Mesenchymal stem cell (in vitro differentiated cells and primary cell): ENCODE measurements around the gene UNC93B1.
"Not testable (repeated sequence)": the region's sequence is repeated elsewhere in the genome, so short reads cannot be mapped to it uniquely, and the experiment has no call there.

ENCODE experiments used
- DNase-seq: peaks from one replicate; pipeline ENCODE4 v3.0.0-alpha.2; 2013
- H2AFZ ChIP-seq: one replicate; pipeline ENCODE4 v1.6.1; 2013; ENCODE audit warnings: low read depth, mild to moderate bottlenecking, control low read depth, inconsistent platforms, low read length, moderate library complexity
- H2AK5ac ChIP-seq: 2 replicates; pipeline ENCODE4 v1.6.1; 2013; ENCODE audit warnings: low read length, moderate library complexity, mild to moderate bottlenecking, inconsistent platforms; ENCODE audit not compliant: severe bottlenecking
- H2BK120ac ChIP-seq: one replicate; pipeline ENCODE4 v1.6.1; 2013; ENCODE audit warnings: low read depth, mild to moderate bottlenecking, inconsistent platforms, low read length, moderate library complexity
- H2BK12ac ChIP-seq, 2 experiments: one replicate each; pipeline ENCODE4 v1.6.1; 2013; ENCODE audit warnings: inconsistent platforms in 2 of 2, low read length in 2 of 2, mild to moderate bottlenecking in 2 of 2, moderate library complexity in 2 of 2, control low read depth in 1 of 2
- H2BK15ac ChIP-seq: one replicate; pipeline ENCODE4 v1.6.1; 2013; ENCODE audit warnings: mild to moderate bottlenecking, low read depth, inconsistent platforms; ENCODE audit not compliant: poor library complexity, severe bottlenecking
- H2BK5ac ChIP-seq: 2 replicates; pipeline ENCODE4 v1.6.1; 2013; ENCODE audit warnings: low read depth, mild to moderate bottlenecking, low read length, control low read depth, inconsistent platforms; ENCODE audit not compliant: poor library complexity, severe bottlenecking
- H3K14ac ChIP-seq, 2 experiments: one replicate each; pipeline ENCODE4 v1.6.1; 2013; ENCODE audit warnings: inconsistent platforms in 2 of 2, low read length in 2 of 2, control low read depth in 1 of 2, mild to moderate bottlenecking in 1 of 2, moderate library complexity in 1 of 2
- H3K18ac ChIP-seq, 2 experiments: one replicate each; pipeline ENCODE4 v1.6.1; 2013; ENCODE audit warnings: inconsistent platforms in 2 of 2, low read length in 2 of 2, control low read depth in 1 of 2, low read depth in 1 of 2, mild to moderate bottlenecking in 1 of 2
- H3K23ac ChIP-seq, 2 experiments: one replicate each; pipeline ENCODE4 v1.6.1; 2013; ENCODE audit warnings: inconsistent platforms in 2 of 2, low read length in 2 of 2, mild to moderate bottlenecking in 2 of 2, moderate library complexity in 2 of 2, control low read depth in 1 of 2
- H3K27ac ChIP-seq: 2 replicates; pipeline ENCODE4 v1.5.1; 2013; ENCODE audit warnings: mild to moderate bottlenecking, moderate library complexity, low read length, control low read depth, inconsistent platforms; ENCODE audit not compliant: poor library complexity, severe bottlenecking
- H3K27me3 ChIP-seq, 2 experiments: 2 replicates each; pipeline versions ENCODE4 v1.6.1 to v1.7.0; 2013; ENCODE audit warnings: low read length in 2 of 2, mild to moderate bottlenecking in 2 of 2, moderate library complexity in 2 of 2, control low read depth in 1 of 2, inconsistent platforms in 1 of 2; ENCODE audit not compliant: control insufficient read depth in 1 of 2, insufficient read depth in 1 of 2
- H3K36me3 ChIP-seq, 2 experiments: 2 replicates each; pipeline versions ENCODE4 v1.6.1 to v1.7.0; 2013; ENCODE audit warnings: low read length in 2 of 2, control low read depth in 1 of 2, inconsistent platforms in 1 of 2, low read depth in 1 of 2, mild to moderate bottlenecking in 1 of 2; ENCODE audit not compliant: insufficient read depth in 2 of 2, control insufficient read depth in 1 of 2
- H3K4ac ChIP-seq, 2 experiments: one replicate each; pipeline ENCODE4 v1.6.1; 2013; ENCODE audit warnings: inconsistent platforms in 2 of 2, low read length in 2 of 2, mild to moderate bottlenecking in 2 of 2, moderate library complexity in 2 of 2, control low read depth in 1 of 2, low read depth in 1 of 2
- H3K4me1 ChIP-seq: 2 replicates; pipeline ENCODE4 v1.6.1; 2013; ENCODE audit warnings: low read depth, low read length, control low read depth; ENCODE audit not compliant: control insufficient read depth, insufficient read depth
- H3K4me2 ChIP-seq: 2 replicates; pipeline ENCODE4 v1.6.1; 2013; ENCODE audit warnings: low read length, mild to moderate bottlenecking, inconsistent platforms; ENCODE audit not compliant: poor library complexity, severe bottlenecking
- H3K4me3 ChIP-seq, 2 experiments: 2 replicates each; pipeline versions ENCODE4 v1.5.1 to v1.7.0; 2013; ENCODE audit warnings: low read length in 2 of 2, mild to moderate bottlenecking in 2 of 2, control low read depth in 1 of 2, low read depth in 1 of 2; ENCODE audit not compliant: insufficient read depth in 1 of 2
- H3K79me1 ChIP-seq: replicated peaks from 2 replicates; pipeline ENCODE4 v1.6.1; 2013; ENCODE audit warnings: mild to moderate bottlenecking, control low read depth, low read length, inconsistent platforms; ENCODE audit not compliant: poor library complexity, severe bottlenecking
- H3K9ac ChIP-seq: 2 replicates; pipeline ENCODE4 v1.7.0; 2013; ENCODE audit warnings: mild to moderate bottlenecking, low read length, moderate library complexity
- H3K9me3 ChIP-seq: 2 replicates; pipeline ENCODE4 v1.7.0; 2013; ENCODE audit warnings: mild to moderate bottlenecking, low read length; ENCODE audit not compliant: control insufficient read depth
- H4K8ac ChIP-seq: one replicate; pipeline ENCODE4 v1.6.1; 2013; ENCODE audit warnings: inconsistent platforms, mild to moderate bottlenecking, low read length, moderate library complexity
- H4K91ac ChIP-seq: one replicate; pipeline ENCODE4 v1.6.1; 2013; ENCODE audit warnings: mild to moderate bottlenecking, low read length, inconsistent platforms
- WGBS: methylation state at CpG from one replicate; pipeline ENCODE4 v1.1.7; 2013; ENCODE audit warnings: mixed read lengths; 5-methylcytosine and 5-hydroxymethylcytosine counted together

The UNC93B1 gene

GRCh38 chr11:67993821-67994220, 10.1 kb downstream of the UNC93B1 start:
- H3K4me1 ChIP-seq, H2BK120ac ChIP-seq, H3K79me1 ChIP-seq, H3K9me3 ChIP-seq, H2AK5ac ChIP-seq, H4K91ac ChIP-seq, H2BK5ac ChIP-seq, H3K23ac ChIP-seq, H3K4me3 ChIP-seq, H4K8ac ChIP-seq, H2BK15ac ChIP-seq, H2BK12ac ChIP-seq, H3K27ac ChIP-seq, H3K4ac ChIP-seq, H2AFZ ChIP-seq, H3K4me2 ChIP-seq, H3K27me3 ChIP-seq, H3K18ac ChIP-seq, H3K14ac ChIP-seq, H3K9ac ChIP-seq, DNase-seq: not testable (repeated sequence)
- 47% methylated on average over 12 of the region's 12 CpGs for WGBS
- H3K36me3 ChIP-seq: peaks cover 0 to 20% of the 10 kb centered on the region in 2 experiments

DNA sequence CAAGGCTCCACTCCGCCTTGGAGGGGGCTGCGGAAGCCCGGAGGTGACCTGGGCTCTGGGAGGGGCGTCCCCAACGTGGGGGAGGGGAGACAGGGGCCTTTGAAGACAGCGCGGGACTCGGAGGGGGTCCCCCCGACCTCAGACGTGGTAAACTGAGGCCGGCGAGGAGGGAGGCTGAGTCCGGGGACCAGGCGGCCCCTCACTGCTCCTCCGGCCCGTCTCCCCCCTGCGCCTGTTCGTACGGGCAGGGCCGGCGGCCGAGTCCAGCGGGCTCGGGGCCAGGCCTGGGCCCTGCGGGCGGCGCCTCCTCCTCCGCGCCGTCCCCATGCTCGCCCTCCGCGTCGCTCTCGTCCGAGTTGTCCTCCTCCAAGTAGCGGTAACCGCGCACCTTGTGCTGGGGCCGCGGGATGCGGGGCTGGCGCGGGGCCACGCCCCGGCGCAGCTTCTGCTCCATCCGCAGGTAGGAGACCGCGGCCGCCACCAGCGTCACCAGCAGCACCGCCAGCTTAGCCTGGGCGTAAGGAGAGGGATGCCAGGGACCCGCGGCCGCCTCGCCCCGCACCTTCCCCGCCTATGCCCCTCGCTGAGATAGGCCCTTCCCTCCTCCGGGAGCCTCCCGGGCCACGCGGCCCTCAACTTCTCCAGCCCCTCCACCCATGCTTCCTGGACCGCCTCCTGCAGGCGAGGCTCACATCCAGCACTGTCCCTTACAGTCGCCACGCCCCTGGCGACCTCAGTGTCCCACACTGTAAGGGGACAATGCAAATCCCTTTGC, 12.4 kb downstream of the UNC93B1 start:
- not testable (repeated sequence) for H2BK12ac ChIP-seq, H3K79me1 ChIP-seq, H3K18ac ChIP-seq, H2BK120ac ChIP-seq, H4K8ac ChIP-seq, H2AFZ ChIP-seq, H3K27ac ChIP-seq, H3K36me3 ChIP-seq, H3K4ac ChIP-seq, H3K9ac ChIP-seq, H3K14ac ChIP-seq, H2BK5ac ChIP-seq, H4K91ac ChIP-seq, H3K4me3 ChIP-seq, H2AK5ac ChIP-seq, H2BK15ac ChIP-seq, H3K4me1 ChIP-seq, H3K9me3 ChIP-seq, H3K27me3 ChIP-seq, DNase-seq, H3K23ac ChIP-seq
- H3K4me2 ChIP-seq: peak overlapping the region; percentile 49
- 7% methylated on average over 49 of the region's 70 CpGs for WGBS

GRCh38 chr11:67990546-67991346, 13.2 kb downstream of the UNC93B1 start:
- WGBS: 3% methylated on average over 33 of the region's 58 CpGs
- not testable (repeated sequence) for H3K4me3 ChIP-seq

GRCh38 chr11:67985302-67985701, 18.6 kb downstream of the UNC93B1 start:
- H4K8ac ChIP-seq, H3K9me3 ChIP-seq, H3K14ac ChIP-seq, H2BK120ac ChIP-seq, H2AFZ ChIP-seq, H2AK5ac ChIP-seq, H2BK12ac ChIP-seq, H3K4me3 ChIP-seq, H3K79me1 ChIP-seq, H3K9ac ChIP-seq, H3K4me1 ChIP-seq, H3K27ac ChIP-seq, H3K18ac ChIP-seq, H2BK15ac ChIP-seq, DNase-seq, H2BK5ac ChIP-seq, H3K36me3 ChIP-seq, H3K4ac ChIP-seq, H3K23ac ChIP-seq, H4K91ac ChIP-seq, H3K4me2 ChIP-seq: not testable (repeated sequence)
- 100% methylated on average over 1 of the region's 6 CpGs for WGBS
- H3K27me3 ChIP-seq: peaks cover 4 to 12% of the 10 kb centered on the region in 2 experiments

More at GRCh38 chr11:67990546-67991346, 13.2 kb downstream of the UNC93B1 start:
- H2AFZ ChIP-seq, H3K27me3 ChIP-seq, H3K79me1 ChIP-seq, H3K36me3 ChIP-seq, H3K4ac ChIP-seq, H3K9me3 ChIP-seq, H2BK12ac ChIP-seq, H2AK5ac ChIP-seq, H3K27ac ChIP-seq, DNase-seq, H3K9ac ChIP-seq, H2BK5ac ChIP-seq, H4K91ac ChIP-seq, H4K8ac ChIP-seq, H3K14ac ChIP-seq, H2BK15ac ChIP-seq, H2BK120ac ChIP-seq, H3K4me1 ChIP-seq, H3K23ac ChIP-seq, H3K18ac ChIP-seq: not testable (repeated sequence)
- peak overlapping the region; percentile 49 for H3K4me2 ChIP-seq
